A673 (cell line): ENCODE measurements around the gene FBLN2. TPM values are rescaled to one million over a fixed set of nuclear protein-coding genes. Genes with fewer than 3 reads are reported as not detected.
"Not testable (repeated sequence)": the region's sequence is repeated elsewhere in the genome, so short reads cannot be mapped to it uniquely, and the experiment has no call there.

Experiments
- BruUV-seq: library from RNA; stranded (reverse); fragments of 400-500 nt; replicated peaks from 2 replicates; lab custom pipeline; 2021; lab: Mats Ljungman, UMichigan
- CTCF ChIA-PET: fragments of 300-600 bp; sonication (Branson Sonifier 250); formaldehyde crosslinking; loops from one replicate; lab custom pipeline; 2022; ENCODE audit warnings: antibody characterized with exemption; lab: Charles Lee
- POLR2A ChIA-PET: fragments of 300-600 bp; sonication (Branson Sonifier 250); formaldehyde crosslinking; loops from one replicate; lab custom pipeline; 2022; ENCODE audit warnings: antibody characterized with exemption; ENCODE audit not compliant: low non-redundant PET; lab: Charles Lee
- DNase-seq: peaks from one replicate; pipeline ENCODE4 v3.0.0-alpha.2; 2015; ENCODE audit warnings: low spot score
- H3K27ac ChIP-seq: fragments of 200-600 bp; sonication (generic); 2 replicates; pipeline ENCODE4 v1.5.1; 2016; ENCODE audit warnings: mixed run types, low read depth, mild to moderate bottlenecking, mixed read lengths, antibody characterized with exemption, low read length; ENCODE audit not compliant: poor library complexity, severe bottlenecking
- H3K27me3 ChIP-seq: fragments of 200-600 bp; sonication (generic); replicated peaks from 2 replicates; pipeline ENCODE4 v1.6.1; 2017; ENCODE audit warnings: mixed run types, low read depth, mild to moderate bottlenecking, mixed read lengths, antibody characterized with exemption, low read length; ENCODE audit not compliant: insufficient read depth, poor library complexity
- H3K36me3 ChIP-seq: fragments of 200-600 bp; sonication (generic); 2 replicates; pipeline ENCODE4 v1.6.1; 2016; ENCODE audit warnings: mixed run types, mild to moderate bottlenecking, mixed read lengths, antibody characterized with exemption, low read length; ENCODE audit not compliant: insufficient read depth, poor library complexity, severe bottlenecking
- H3K4me1 ChIP-seq: fragments of 200-600 bp; sonication (generic); 2 replicates; pipeline ENCODE4 v1.6.1; 2017; ENCODE audit warnings: mixed run types, mild to moderate bottlenecking, mixed read lengths, antibody characterized with exemption, low read length; ENCODE audit not compliant: insufficient read depth, poor library complexity, severe bottlenecking
- H3K4me3 ChIP-seq: fragments of 200-600 bp; sonication (generic); 2 replicates; pipeline ENCODE4 v1.5.1; 2016; ENCODE audit warnings: low read depth, mixed run types, mild to moderate bottlenecking, mixed read lengths, low read length; ENCODE audit not compliant: poor library complexity, severe bottlenecking
- H3K9me3 ChIP-seq: fragments of 200-600 bp; sonication (generic); 2 replicates; pipeline ENCODE4 v1.6.1; 2016; ENCODE audit warnings: mixed run types, low read depth, mild to moderate bottlenecking, mixed read lengths, antibody characterized with exemption, low read length; ENCODE audit not compliant: poor library complexity, severe bottlenecking
- EZH2 ChIP-seq: fragments of 200-600 bp; sonication (generic); IDR thresholded peaks from 2 replicates; pipeline ENCODE4 v1.6.1; 2017; ENCODE audit warnings: borderline replicate concordance, low read depth, mild to moderate bottlenecking, mixed read lengths, antibody characterized with exemption, low read length; ENCODE audit not compliant: poor library complexity, severe bottlenecking
- intact Hi-C: fragments of 100-400 bp; cut with micrococcal nuclease; formaldehyde crosslinking; loops from one replicate; pipeline ENCODE4 v1.10.0; 2022; ENCODE audit not compliant: unreplicated experiment
- total RNA-seq: library from RNA; stranded (reverse); gene quantifications from 2 replicates; pipeline ENCODE4 v1.2.3, GENCODE V29; 2021
- TF ChIP-seq, protein P1 (sequence below): fragments of 300-800, 200-600 bp; sonication (generic); conservative IDR thresholded peaks from 2 replicates; pipeline ENCODE4 v1.5.1; 2017; ENCODE audit warnings: low read depth, mild to moderate bottlenecking, antibody characterized with exemption, low read length, moderate library complexity, mixed read lengths

FBLN2 gene
- total RNA-seq, 1 experiment from 2014 or later, result 0.71 TPM

DNA sequence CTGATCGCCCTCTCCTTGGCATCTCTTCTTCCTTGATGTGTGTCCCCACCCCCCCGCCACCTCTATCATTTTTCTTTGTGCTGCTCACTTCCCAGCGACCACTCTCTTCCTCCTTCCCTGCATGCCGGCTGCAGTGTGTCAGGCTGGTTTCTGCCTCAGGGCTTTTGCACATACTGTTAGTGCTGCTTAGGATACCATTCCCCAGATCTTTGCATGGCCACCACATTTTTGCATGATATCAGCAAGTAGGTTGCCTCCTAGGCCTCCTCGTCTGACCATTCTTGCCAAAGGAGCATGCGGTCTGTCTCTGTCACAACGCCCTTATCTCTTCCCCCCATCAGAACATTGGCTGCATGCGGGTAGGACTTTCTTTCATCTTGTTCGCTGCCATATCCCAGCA, 12.5 kb downstream of the FBLN2 start:
- BruUV-seq, result no TSS peak
- intact Hi-C loops, result no loop called here
- TF ChIP-seq, protein P1, sequence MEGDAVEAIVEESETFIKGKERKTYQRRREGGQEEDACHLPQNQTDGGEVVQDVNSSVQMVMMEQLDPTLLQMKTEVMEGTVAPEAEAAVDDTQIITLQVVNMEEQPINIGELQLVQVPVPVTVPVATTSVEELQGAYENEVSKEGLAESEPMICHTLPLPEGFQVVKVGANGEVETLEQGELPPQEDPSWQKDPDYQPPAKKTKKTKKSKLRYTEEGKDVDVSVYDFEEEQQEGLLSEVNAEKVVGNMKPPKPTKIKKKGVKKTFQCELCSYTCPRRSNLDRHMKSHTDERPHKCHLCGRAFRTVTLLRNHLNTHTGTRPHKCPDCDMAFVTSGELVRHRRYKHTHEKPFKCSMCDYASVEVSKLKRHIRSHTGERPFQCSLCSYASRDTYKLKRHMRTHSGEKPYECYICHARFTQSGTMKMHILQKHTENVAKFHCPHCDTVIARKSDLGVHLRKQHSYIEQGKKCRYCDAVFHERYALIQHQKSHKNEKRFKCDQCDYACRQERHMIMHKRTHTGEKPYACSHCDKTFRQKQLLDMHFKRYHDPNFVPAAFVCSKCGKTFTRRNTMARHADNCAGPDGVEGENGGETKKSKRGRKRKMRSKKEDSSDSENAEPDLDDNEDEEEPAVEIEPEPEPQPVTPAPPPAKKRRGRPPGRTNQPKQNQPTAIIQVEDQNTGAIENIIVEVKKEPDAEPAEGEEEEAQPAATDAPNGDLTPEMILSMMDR, result no peak
- no peak for TF ChIP-seq EZH2
- ChIA-PET CTCF (no interaction called here), POLR2A (no interaction called here)
- no peak overlapping the region for H3K27ac ChIP-seq
- no peak overlapping the region for H3K4me3 ChIP-seq
- H3K36me3 ChIP-seq, result no peaks in the 10 kb centered on the region
- no peaks in the 10 kb centered on the region for H3K9me3 ChIP-seq
- DNase-seq, result no peak
- H3K4me1 ChIP-seq, result no peaks in the 10 kb centered on the region
- H3K27me3 ChIP-seq, result no peaks in the 10 kb centered on the region

DNA sequence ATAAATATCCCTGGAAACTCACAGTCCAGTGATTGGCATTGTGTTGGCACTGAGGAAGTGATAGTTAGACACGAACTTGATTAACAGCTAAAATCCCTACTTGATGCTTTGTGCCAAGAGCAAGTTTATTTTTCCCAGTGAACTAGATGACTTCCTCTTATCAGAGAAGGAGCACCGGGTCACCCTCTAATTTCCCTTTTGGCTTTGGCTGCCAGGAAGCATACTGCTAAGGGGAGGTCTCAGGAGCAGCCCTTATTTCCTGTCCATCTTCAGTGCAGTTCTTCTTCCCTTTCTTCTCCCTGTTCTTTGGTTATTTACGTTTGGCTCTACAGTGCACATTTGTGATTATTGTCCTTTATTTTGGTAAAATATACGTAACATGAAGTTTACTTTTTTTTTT, 13.0 kb downstream of the FBLN2 start:
- H3K4me1 ChIP-seq, result no peaks in the 10 kb centered on the region
- intact Hi-C loops, result no loop called here
- TF ChIP-seq, protein P1, result no peak
- TF ChIP-seq EZH2, result no peak
- POLR2A ChIA-PET, result no interaction called here
- H3K36me3 ChIP-seq, result no peaks in the 10 kb centered on the region
- no TSS peak for BruUV-seq
- no peaks in the 10 kb centered on the region for H3K9me3 ChIP-seq
- H3K27ac ChIP-seq, result no peak overlapping the region
- CTCF ChIA-PET, result no interaction called here
- no peak overlapping the region for H3K4me3 ChIP-seq
- H3K27me3 ChIP-seq, result no peaks in the 10 kb centered on the region
- DNase-seq, result no peak

DNA sequence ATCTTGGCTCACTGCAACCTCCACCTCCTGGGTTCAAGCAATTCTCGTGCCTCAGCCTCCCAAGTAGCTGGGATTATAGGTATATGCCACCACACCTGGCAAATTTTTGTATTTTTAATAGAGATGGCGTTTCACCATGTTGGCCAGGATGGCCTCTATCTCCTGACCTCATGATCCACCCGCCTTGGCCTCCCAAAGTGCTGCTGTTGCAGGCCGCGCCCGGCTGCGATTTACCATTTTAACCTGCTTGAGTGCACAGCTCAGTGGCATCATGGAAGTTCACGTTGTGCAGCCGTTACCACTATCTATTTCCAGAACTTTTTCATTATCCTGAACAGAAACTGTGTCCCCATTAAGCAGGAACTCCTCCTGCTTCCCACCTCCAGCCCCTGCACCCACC, 13.5 kb downstream of the FBLN2 start:
- H3K9me3 ChIP-seq, POLR2A ChIA-PET, DNase-seq, H3K4me1 ChIP-seq, H3K36me3 ChIP-seq, intact Hi-C loops, H3K27me3 ChIP-seq, CTCF ChIA-PET, H3K27ac ChIP-seq, BruUV-seq, H3K4me3 ChIP-seq: not testable (repeated sequence)

DNA sequence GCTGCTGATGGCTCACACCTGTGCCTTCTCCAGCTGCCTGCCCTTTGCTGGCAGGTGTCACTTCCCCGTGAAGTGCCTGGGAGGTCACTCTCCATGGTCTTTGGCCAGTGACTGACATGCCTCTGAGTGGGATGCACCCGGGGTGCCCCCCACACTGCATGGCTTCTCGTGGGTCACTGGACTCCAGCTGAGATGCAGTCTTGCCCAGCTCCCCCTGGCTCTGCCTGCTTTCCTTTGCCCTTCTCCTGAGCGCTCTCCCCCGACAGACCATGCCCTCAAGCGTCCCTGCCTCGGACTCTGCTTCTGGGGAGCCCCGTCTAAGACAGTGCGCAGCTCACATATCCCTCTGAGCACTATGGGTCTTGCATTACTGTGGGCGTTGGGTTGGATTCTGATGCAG, 14.4 kb downstream of the FBLN2 start:
- intact Hi-C loops, result no loop called here
- no peak overlapping the region for H3K27ac ChIP-seq
- POLR2A ChIA-PET, result no interaction called here

More for the DNA sequence above, 14.4 kb downstream of the FBLN2 start:
- no peak overlapping the region for H3K4me3 ChIP-seq
- TF ChIP-seq, protein P1, result no peak
- TF ChIP-seq EZH2, result no peak
- no peaks in the 10 kb centered on the region for H3K36me3 ChIP-seq
- CTCF ChIA-PET, result no interaction called here
- no peak for DNase-seq
- no peaks in the 10 kb centered on the region for H3K27me3 ChIP-seq
- no TSS peak for BruUV-seq
- no peaks in the 10 kb centered on the region for H3K4me1 ChIP-seq
- H3K9me3 ChIP-seq, result no peaks in the 10 kb centered on the region
